GM21529 (cell line): ENCODE data around the gene SETD3.
A peak's percentile ranks its signal among the peaks of the same experiment; 100 is the strongest.

Experiments
- ATAC-seq: cut with Tn5 transposase; IDR thresholded peaks from one replicate; pipeline ENCODE4 v1.9.1; 2021; ENCODE audit not compliant: unreplicated experiment

Gene SETD3

GRCh38 chr14:99461411-99462085 is 19.1 kb downstream of the SETD3 start:
- no peak for ATAC-seq

GRCh38 chr14:99460793-99461192 is 19.9 kb downstream of the SETD3 start:
- ATAC-seq, result no peak

GRCh38 chr14:99459481-99460100 is 21.1 kb downstream of the SETD3 start:
- ATAC-seq, result no peak

- ATAC-seq, result no peak
These were observed 26.4 kb downstream of the SETD3 start for GRCh38 chr14:99454246-99454645.

GRCh38 chr14:99452968-99453367 is 27.7 kb downstream of the SETD3 start:
- ATAC-seq, result no peak

GRCh38 chr14:99451234-99451633 is 29.4 kb downstream of the SETD3 start:
- ATAC-seq, result no peak

GRCh38 chr14:99450266-99450665 is 30.4 kb downstream of the SETD3 start:
- no peak for ATAC-seq

- no peak for ATAC-seq
These were observed 32.9 kb downstream of the SETD3 start for GRCh38 chr14:99447739-99448138.

- ATAC-seq, result no peak
These were observed 34.7 kb downstream of the SETD3 start for GRCh38 chr14:99445931-99446330.

GRCh38 chr14:99441918-99442317 is 38.7 kb downstream of the SETD3 start:
- ATAC-seq, result no peak

- no peak for ATAC-seq
These were observed 39.3 kb downstream of the SETD3 start for GRCh38 chr14:99441157-99441870.

GRCh38 chr14:99440278-99440677 is 40.4 kb downstream of the SETD3 start:
- no peak for ATAC-seq

- ATAC-seq, result no peak
These were observed 43.0 kb downstream of the SETD3 start for GRCh38 chr14:99437706-99438105.

- no peak for ATAC-seq
These were observed 44.1 kb downstream of the SETD3 start for GRCh38 chr14:99436247-99437180.

- no peak for ATAC-seq
These were observed 45.3 kb downstream of the SETD3 start for GRCh38 chr14:99435327-99435726.

GRCh38 chr14:99432485-99432884 is 48.2 kb downstream of the SETD3 start:
- ATAC-seq, result no peak

GRCh38 chr14:99431986-99432385 is 48.7 kb downstream of the SETD3 start:
- ATAC-seq, result no peak

GRCh38 chr14:99430491-99430890 is 50.2 kb downstream of the SETD3 start:
- ATAC-seq, result peak; percentile 61

- no peak for ATAC-seq
These were observed 52.9 kb downstream of the SETD3 start for GRCh38 chr14:99427632-99428300.

GRCh38 chr14:99426813-99427346 is 53.8 kb downstream of the SETD3 start:
- no peak for ATAC-seq
